ENCODE data around the gene INTS4.
A peak's percentile ranks its signal among the peaks of the same experiment; 100 is the strongest.
"Not testable (repeated sequence)": the region's sequence is repeated elsewhere in the genome, so short reads cannot be mapped to it uniquely, and the experiment has no call there.

Gene INTS4

DNA sequence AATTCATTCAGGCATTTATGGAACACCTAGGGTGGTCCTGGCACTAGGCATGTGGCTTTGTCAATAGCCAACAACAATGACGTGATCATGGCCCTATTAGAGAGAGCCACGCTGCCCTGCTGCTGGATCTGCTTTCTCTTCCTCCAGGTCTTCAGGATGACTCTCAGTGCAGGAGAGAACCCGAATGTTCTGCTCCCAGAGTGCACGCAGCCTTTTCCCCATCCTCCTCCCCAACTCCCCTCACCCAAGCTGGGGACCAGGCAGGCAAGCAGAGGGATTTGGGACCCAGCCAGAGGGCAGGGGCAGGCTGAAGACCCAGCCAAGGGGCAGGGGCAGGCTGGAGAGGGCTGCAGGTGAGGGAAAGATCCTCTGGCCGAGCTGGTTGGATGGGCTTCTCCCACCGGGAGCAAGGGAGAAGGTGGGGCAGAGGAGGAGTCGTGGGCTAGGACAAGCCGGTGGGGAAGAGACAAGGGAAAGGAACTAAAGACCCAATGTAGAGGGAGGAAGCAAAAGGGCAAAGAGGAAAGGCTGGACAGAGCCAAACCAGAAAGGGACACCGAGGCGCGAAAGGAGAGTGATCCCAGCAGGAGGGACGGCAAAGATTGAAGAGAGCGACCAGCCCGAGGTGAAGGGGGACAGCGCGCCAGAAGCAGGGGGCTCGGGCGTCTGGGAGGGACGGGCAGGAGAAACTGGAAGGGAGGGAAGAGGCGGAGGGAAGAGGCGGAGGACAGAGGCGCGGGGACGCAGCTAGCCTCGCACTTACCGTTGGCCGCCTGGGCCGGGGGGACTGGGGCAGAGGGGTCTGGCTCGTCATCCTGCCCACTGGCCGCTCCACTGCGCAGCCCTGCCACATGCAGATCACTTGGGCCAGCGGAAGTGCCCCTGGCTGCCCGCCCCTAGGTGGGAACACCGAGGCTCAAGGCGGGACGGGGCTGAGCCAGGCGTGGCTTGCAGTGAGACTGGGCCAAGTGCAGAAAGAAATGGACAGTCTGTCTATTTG lies 28.2 kb upstream of the INTS4 start, which contains the start of gene KCTD14:
Gene KCTD14, minus strand, starts transcription at position 880 of the 1,000 bp plus-strand sequence. Its CDS starts 27 bp downstream, at position 853.
- DNase-seq = peak in 1 of 2 experiments; percentile 16

DNA sequence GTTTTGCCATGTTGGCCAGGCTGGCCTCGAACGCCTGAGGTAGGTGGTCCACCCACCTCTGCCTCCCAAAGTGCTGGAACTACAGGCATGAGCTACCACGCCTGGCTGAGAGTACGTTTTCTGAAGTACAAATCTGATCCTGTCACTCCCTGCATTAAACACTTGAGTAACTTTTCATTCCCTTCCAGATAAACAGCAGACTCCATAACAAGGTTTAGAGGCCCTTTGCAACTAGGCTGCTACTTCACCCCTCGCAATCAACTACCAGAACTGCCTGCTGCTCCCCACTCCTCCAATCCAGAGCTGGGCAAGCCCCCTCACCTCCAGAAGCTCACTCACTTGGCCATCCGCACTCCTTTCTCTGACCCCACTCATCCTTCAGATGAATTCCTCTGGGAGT lies 27.1 kb upstream of the INTS4 start:
- DNase-seq = no peak

DNA sequence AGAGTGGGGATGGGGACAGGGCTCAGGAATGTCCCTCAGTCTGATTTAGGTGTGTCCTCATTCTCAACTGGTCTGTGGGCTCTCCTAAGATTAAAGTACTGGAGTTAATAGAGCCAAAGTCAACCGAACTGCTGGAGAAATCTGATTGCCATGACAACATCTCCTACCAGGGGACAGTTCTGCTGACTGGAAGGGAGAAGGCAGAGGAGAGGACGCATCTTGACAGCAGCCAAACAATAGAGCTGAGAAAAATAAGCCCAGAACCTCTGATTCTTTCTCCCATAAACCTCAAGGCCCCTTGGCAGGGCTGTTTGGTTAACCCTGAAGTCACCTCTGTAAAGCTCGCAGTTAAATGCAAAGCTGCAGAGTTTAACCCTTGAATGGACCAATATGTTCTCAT lies 25.8 kb upstream of the INTS4 start:
- DNase-seq = no peak

DNA sequence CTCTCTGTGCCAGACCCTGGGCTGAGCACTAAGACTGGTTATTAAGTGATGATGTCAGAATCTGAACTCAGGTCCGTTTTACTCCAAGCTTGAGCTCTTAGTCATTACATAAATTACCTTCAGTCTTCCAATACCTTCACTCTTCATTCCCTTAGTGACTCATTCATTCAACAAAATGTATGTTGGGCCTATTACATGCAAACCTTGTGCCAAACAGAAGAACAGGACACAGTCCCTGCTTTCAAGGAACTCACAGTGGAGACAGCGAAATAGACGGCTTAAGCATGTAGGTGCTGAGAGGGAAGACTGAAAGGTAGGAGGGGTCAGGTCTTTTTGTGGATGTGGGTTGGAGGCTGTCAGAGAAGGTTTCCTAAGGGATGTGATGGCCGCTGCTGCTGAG lies 25.3 kb upstream of the INTS4 start:
- no peak for DNase-seq

DNA sequence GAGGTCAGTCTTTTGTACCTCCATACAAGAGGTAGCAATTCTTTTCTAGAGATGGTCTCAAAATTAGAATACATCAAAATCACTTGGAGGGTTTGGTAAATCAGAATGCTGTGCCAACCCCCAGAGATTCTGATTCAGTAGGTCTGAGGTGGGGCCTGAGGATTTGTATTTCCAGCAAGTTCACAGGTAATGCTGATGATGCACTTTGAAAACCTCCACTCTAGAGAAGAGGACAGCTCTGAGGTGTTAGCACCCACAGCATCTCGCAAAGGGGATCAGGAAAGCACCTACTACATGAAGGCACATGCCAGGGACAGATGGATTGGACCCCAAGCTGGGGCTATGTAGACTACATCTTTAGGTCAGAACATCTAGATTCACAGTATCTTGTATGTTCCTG lies 21.4 kb upstream of the INTS4 start:
- DNase-seq = no peak

DNA sequence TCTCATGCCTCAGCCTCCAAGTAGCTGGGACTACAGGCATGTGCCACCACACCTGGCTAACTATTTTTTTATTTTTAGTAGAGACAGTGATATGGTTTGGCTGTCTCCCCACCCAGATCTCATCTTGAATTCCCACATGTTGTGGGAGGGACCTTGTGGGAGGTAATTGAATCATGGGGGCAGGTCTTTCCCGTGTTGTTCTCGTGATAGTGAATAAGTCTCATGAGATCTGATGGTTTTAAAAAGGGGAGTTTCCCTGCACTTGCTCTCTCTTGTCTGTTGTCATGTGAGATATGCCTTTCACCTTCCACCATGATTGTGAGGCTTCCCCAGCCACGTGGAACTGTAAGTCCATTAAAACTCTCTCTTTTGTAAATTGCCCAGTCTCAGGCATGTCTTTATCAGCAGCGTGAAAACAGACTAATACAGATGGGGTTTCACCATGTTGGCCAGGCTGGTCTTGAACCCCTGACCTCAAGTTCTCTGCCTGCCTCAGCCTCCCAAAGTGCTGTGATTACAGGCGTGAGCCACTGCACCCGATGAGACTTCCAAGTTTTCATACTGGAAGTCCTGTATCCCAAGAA lies 20.6 kb upstream of the INTS4 start:
- not testable (repeated sequence) for DNase-seq

DNA sequence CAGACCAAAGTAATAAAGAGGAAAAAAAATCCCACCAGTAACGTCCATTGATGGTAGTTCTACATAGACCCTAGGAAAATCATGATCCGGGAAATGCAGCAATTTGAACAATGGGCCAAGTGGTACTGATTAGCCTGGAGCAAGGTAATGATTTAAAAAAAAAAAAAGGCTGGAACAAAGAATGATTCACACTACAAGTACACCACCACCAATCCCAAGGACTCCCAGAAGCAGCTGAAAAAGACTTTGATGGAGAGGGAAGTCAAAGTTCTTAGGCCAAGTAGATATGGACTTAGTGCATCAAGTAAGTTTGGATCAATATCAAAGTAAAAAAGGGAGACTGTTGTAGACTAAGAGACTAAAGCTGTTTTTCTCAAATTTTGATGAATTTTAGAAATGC lies 16.8 kb upstream of the INTS4 start:
- DNase-seq = no peak

DNA sequence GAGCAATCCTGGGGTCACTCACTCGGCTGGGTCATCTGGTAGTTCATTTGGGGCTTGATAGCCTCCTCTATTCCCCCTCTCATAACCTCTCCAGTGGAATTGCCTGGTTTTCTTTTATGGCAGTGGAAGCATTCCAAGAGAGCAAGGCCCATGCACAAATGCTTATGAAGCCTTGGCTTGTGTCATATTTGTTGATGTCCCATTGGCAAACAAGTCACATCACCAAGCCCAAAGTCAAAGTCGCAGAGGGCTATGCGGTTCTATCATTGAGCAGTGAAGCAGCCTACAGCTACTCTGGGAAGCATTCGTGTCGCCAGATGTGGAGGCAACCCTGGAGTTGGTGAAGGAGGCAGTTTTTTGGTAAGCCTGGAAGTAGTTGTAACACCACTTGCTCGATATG lies 16.3 kb upstream of the INTS4 start:
- DNase-seq = no peak

DNA sequence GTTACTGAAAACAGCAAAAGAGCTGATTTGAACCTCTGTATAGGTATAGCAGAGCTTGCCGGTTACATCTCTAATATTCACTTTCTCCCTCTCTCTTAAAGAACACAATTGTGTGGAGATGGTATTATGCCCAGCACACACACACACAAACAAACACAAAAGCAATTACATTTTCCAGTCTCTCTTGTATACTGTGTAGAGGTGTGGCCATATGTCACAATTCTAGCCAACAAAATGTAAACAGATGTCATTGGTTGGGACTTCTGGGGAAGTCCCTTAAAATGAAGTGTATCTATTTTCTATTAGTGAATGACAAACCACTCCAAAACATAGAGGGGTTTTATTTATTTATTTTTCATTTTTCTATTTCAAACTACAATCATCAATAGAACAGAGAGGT lies 15.8 kb upstream of the INTS4 start:
- no peak for DNase-seq

DNA sequence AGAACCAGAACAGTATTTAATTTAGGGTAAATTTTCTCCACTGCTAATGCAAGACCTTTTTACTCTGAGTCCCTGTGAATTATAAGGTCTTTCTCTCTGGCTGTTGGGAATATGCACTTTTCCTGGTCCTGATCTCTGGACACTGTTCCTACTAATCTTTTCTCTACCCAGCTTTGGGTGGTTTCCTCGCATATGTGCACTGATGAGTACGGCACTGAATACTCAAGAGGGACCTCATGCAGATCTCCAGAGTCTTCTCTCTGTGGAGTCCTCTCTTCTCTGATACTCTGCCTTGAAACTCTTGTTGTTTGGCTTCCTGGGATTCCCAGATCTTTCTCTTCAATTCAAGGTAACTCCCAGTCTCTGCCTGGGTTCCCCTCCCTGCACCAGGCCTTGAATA lies 14.6 kb upstream of the INTS4 start:
- DNase-seq = no peak

DNA sequence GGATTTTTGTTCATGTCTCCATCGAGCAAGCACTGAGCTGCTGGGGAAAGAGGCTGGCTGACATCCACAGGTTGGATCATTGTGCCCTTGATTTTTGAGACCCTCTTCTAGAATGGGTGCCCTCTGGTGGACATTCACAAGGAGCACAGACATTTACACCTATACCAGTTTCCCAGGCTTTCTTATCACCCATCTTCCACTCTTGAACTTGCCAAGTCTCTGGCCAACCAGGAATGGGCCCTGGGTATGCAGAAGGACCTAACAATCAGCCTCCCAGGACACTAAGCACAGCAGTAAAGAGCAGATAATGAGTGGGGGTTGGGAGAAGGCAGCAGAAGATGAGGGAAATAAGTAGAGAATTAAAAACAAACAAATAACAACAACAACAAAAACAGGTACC lies 5.7 kb upstream of the INTS4 start:
- DNase-seq = peak; percentile 73 to 86

DNA sequence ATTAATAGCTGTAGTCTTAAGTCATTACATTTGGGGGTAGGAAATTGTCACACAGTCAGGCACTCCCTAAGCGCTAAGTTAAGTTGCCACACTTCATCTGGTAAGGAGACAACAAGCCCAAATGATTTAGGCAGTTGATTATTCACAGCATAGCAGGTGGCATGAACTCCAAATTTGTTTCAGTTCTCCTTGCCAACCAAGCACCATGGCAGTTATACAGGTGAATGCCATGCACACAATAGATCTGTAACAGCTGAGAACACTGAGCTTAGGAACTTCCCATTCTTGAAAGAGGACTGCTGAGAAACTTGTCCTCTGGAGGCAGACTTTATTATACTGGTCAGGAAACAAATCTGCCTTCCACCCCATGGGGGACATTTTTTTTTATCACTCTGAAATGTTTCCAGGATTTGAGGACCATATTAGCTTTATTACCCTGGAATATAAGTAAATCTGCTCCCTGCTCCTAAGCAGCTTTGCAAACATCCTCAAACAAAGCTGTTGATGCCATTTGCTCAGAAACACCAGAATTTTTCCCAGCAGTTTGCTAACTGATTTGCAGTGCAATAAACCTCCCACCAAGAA lies 5.1 kb upstream of the INTS4 start:
- no peak for DNase-seq

DNA sequence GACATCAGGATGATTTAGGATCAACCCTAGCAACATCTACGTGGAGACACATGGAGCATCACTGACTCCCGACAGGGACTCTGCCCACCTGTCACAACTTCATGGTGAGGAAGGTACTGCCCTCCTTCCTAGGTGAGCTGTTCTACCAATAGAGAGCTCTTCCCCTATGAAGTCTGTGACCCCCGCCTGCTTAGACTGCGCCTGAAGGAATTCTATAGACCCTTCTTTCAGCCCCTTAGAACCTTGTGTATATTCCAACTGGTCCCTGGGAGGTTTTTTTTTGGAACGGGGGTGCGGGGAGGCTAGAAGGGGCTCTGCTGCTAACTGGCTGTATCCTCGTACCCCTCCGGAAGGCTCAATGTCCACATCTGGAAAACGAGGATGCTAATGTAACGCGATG lies 566 bp downstream of the INTS4 start:
- peak in 1 of 2 experiments; percentile 23 for DNase-seq

DNA sequence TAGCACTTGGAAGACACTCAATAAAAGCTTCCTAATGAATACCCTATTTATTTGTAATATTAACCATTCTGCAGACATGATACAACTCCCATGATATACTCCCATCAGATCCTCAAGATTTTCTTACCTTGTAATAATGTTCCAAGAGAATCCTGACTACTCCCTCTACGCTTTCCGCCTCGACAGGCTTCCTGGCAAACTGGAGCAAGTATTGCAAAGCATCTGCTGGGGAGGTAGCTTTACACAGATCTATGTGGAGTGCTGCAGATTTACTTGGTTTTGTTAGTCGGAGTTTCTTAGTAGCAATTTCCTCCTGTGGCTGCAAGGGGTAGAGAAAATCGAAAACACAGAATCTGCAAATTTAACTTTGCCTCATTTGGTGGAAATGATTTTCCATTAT lies 3.5 kb downstream of the INTS4 start:
- no peak for DNase-seq

DNA sequence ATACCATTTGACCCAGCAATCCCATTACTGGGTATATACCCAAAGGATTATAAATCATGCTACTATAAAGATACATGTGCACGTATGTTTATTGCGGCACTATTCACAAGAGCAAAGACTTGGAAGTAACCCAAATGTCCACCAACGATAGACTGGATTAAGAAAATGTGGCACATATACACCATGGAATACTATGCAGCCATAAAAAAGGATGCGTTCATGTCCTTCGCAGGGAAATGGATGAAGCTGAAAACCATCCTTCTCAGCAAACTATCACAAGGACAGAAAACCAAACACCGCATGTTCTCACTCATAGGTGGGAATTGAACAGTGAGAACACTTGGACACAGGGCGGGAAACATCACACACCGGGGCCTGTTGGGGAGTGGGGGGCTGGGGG lies 8.0 kb downstream of the INTS4 start:
- DNase-seq = not testable (repeated sequence)

DNA sequence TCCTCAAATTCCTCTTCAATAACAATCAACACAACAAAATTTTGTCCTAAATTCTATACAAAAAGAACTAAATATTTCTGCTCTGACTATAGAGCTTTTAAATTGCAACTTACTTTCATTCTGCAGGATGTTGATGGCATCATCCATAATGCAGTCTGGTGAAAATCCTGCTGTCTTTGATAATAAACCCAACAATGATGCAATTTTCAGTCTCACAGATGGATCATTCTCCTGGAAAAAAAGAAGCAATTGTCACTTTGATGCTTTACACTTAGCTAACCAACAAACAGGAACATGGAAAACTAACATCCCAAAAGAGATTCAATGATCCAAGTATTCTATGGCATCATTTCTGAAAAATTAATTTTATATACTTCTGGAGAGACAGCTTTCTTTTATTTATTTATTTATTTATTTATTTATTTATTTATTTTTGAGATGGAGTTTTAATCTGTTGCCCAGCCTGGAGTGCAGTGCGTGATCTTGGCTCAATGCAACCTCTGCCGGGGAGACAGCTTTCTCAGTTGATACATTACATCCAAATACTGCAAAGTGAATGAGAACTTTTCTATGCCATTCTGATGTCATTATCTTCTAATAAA lies 13.0 kb downstream of the INTS4 start:
- no peak for DNase-seq

DNA sequence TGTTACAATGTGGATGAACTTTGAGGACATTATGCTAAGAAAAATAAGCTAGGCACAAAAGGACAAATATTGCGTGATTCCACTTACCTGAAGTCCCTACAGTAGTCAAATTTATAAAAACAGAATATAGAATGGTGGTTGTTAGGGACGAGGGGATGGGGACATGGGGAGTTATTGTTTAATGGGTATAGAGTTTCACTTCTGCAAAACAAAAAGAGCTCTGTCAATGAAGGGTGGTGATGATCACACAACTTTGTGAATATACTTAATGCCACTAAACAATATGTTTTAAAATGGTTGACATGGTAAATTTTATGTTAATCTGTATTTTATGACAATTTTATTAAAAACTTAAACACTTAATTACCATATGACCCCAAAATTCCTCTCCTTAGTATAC lies 26.1 kb downstream of the INTS4 start:
- DNase-seq = no peak

DNA sequence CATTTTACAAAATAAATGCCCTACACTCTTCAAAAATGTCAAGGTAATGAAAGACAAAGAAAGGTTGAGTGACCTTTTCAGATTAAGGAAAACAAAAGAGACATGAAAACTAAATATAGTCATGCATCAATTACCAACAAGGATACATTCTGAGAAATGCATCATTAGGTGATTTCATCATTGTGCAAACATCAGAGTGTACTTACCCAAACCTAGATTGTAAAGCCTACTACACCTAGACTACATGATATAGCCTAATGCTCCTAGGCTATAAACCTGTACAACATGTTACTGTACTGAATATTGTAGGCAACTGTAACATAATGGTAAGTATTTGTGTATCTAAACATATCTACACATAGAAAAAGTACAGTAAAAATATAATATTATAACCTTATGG lies 26.7 kb downstream of the INTS4 start:
- no peak for DNase-seq

DNA sequence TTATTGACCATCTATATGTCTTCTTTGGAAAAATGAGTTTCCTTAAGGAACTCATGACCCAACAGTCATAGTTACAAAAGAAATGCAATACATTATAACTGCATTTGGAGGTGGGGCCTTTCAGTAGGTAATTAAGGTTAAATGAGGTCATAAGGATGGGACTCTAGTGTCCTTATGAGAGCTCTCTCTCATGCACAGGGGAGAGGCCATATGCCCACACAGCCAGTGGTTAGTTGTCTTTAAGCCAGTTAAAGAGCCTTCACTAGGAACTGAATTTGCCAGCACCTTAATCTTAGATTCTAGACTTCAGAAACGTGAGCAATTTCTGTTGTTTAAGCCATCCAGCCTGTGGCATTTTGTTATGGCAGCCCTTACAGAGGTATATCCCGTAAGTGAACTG lies 27.3 kb downstream of the INTS4 start:
- no peak for DNase-seq

DNA sequence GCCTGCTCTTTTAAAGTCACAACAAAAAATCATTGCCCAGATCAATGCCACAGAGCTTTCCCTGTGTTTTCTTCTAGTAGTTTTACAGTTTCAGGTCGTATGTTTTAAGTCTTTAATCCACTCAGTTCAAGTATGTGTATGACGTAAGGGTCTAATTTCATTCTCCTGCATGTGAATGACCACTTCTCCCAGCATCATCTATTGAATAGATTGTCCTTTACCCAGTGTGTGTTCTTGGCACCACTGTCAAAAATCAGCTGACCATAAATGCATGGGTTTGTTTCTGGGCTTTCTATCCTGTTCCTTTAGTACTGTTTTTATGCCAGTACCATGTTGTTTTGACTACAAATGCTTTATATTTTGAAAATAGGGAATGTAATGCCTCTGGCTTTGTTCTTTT lies 28.1 kb downstream of the INTS4 start:
- no peak for DNase-seq

DNA sequence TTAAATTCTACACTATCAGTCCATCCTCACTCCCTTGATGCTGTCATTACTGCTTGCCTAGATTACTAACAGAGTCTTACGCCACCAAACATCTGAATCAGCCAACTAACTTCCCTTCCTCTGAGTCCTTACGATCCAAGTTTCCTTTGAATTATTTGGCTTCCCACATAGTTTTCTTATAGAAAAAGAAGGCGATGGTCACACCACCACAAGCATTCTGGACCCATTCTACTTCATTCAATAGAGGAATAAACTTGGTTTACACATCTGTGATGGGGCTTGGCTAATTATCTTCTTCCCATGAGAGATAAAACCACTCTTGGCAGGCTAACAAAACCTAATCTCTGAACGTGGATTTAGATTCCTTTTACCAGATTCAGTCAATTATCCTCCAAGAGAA lies 35.0 kb downstream of the INTS4 start:
- DNase-seq = no peak

DNA sequence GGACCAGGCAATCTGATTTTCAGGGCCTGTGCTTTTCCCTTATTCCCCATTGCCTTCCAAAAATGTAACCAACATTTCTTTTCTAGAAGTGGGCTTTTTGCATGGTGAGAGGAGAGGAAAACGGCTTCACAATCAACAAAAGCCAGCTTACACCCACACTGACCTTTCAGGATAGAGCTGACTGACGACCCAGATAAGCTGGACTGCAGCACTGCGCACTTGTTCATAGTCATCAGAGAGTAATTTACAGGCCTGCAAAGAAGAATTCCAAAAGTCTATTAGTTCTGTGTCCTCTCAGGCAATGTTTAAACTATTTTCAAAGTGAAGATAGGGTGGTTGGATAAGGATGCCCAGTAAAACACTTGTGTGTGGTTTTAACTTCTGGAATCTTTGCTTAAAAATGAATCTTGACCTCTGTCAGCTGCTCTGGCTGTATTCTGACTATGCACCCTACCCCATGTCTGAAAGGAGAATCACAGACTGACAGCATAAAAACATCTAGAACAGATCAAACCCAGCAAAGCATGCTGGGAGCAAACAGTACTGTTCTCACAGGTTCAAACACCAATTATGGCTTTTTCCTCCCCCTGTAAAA lies 35.8 kb downstream of the INTS4 start:
- not testable (repeated sequence) for DNase-seq

DNA sequence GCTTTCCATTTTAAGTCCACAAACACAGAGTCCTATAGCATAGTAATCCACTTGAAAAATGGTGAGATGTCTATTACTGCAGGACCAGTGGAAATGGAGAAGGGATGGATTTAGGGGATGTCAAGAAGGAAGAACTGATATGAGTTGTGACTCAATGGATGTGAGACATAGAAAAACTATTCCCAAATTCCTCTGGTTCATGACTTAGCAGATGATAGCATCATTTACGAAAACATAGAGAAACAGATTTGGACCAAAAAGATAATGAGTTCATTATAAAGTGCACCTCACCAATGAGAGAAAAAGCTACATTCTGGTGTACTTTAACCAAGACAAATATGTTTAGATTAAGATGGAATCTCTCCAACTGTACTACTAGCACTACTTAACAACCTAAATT lies 51.2 kb downstream of the INTS4 start:
- not testable (repeated sequence) for DNase-seq

Data from NCI-H526 (cell line).